Measurements from ENCODE around the gene LRRC23.
"Not testable (repeated sequence)": the region's sequence is repeated elsewhere in the genome, so short reads cannot be mapped to it uniquely, and the experiment has no call there.

LRRC23 gene

DNA sequence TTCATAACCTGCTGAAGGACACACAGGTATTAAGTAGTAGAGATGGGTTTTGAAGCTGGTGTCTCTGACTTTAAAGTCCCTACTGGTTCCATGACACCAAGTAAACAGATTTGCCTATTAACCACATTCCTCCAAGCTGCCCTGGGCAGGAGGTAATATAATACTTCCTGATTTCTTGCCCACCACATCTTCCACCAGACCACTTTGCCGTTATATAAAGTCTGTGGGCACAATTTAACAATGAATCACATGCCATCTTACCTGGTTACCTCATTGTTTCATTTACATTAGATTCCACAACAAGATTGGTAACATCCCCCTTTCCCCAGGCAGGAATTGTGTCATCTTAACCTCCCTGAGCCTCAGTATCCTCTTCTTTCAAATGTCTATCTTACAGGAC lies 900 bp upstream of the LRRC23 start:
- DNase-seq = no peak

DNA sequence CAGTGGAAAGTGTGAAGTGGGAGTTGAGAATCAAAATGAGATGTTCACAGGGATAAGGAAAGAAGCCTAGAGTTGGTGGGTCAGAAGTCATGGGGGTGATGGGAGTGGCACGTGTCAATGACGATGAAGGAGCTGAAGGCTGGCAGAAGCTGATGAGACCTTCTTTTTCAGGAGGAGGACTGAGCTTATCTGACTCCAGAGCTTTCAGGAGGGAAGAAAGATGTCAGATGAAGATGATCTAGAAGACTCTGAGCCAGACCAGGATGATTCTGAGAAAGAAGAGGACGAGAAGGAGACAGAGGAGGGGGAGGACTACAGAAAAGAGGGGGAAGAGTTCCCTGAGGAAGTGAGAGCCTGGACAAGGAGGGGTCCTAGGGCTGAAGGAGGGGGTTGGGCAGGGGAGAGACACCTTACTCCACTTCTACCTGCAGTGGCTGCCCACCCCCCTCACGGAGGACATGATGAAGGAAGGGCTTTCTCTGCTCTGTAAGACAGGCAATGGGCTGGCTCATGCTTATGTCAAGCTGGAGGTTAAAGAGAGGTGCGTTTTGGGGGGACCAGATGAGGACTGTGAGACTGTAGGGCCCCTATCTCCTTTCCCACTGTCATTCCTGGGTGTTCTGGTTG lies 905 bp downstream of the LRRC23 start:
- no peak for DNase-seq

- not testable (repeated sequence) for DNase-seq
Measured at GRCh38 chr12:6908141-6908540, 3.5 kb downstream of the LRRC23 start.

- DNase-seq = no peak
Measured at GRCh38 chr12:6909421-6910145, 5.0 kb downstream of the LRRC23 start.

GRCh38 chr12:6912164-6912935 lies 7.7 kb downstream of the LRRC23 start:
- no peak for DNase-seq

DNA sequence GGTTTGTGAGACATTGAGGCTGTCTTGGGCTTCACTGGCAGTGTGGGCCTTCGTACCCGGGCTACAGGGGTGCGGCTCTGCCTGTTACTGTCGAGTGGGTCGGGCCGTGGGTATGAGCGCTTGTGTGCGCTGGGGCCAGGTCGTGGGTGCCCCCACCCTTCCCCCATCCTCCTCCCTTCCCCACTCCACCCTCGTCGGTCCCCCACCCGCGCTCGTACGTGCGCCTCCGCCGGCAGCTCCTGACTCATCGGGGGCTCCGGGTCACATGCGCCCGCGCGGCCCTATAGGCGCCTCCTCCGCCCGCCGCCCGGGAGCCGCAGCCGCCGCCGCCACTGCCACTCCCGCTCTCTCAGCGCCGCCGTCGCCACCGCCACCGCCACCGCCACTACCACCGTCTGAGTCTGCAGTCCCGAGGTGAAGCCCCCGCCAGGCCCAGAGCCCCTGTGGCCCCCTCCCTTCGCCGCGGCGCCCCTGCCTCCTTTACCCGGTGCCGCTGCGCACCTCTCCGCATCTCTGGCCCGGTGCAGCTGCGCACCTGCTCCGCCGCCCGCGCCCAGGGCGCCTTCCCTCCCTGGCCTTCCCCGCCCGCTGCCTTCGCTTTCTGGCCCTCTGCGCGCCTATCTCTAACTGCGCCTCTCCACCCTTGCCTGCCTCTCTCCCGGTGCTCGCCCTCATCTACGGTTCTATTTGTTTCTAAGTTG lies 9.8 kb downstream of the LRRC23 start, which contains the start of gene ENO2:
TSS of gene ENO2 (plus strand) at position 335 of the 701 bp plus-strand sequence. CDS start 1,253 bp downstream, outside the sequence.
- DNase-seq = peak; percentile 6

DNA sequence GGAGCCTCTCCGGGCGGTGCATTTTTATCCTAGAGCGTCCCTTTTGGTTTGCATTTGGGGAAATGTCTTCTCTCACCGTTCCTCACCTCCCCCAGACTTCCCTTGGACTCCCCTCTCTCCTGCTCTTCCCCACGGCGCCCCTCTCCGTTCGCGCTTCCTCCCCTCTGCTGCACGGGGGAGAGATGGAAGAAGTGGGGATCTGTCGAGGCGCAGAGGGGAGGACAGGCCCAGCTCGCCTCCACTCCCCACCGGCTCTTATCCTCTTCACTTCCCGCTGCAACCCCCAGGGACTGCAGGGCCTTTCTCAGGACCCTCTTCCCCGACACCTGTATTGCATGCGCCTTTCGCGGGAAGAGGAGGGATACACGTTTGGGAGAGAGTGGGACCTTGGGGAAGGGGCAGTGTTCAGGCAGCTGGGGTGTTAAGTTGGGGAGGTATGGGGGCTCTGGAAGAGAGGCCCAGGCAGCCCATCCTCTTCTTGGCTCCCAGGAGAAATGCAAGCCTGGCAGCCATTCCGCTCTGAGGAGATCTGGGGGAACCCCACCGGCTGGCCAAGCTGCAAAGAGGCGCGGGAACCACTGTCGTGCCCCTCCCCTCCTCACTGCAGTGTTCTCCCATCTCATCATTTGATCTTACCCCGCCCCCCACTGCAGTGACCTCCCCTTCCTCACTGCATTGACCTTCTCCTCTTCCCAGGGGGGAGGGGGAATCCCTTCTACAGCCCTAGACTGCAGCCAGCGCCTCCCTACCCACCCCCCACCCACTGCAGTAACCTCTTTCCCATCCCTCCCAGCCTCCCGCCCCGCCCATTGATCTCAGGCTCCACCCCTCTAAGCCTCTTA lies 10.5 kb downstream of the LRRC23 start:
- DNase-seq = peak; percentile 14

- DNase-seq = no peak
Measured at GRCh38 chr12:6915789-6916285, 11.2 kb downstream of the LRRC23 start.

GRCh38 chr12:6916426-6917200 lies 12.0 kb downstream of the LRRC23 start:
- DNase-seq = no peak

GRCh38 chr12:6917491-6918231 lies 13.0 kb downstream of the LRRC23 start:
- DNase-seq = no peak

GRCh38 chr12:6919588-6919987 lies 15.0 kb downstream of the LRRC23 start:
- no peak for DNase-seq

- DNase-seq = no peak
Measured at GRCh38 chr12:6921539-6921938, 16.9 kb downstream of the LRRC23 start.

GRCh38 chr12:6921996-6922946 lies 17.6 kb downstream of the LRRC23 start:
- no peak for DNase-seq

DNA sequence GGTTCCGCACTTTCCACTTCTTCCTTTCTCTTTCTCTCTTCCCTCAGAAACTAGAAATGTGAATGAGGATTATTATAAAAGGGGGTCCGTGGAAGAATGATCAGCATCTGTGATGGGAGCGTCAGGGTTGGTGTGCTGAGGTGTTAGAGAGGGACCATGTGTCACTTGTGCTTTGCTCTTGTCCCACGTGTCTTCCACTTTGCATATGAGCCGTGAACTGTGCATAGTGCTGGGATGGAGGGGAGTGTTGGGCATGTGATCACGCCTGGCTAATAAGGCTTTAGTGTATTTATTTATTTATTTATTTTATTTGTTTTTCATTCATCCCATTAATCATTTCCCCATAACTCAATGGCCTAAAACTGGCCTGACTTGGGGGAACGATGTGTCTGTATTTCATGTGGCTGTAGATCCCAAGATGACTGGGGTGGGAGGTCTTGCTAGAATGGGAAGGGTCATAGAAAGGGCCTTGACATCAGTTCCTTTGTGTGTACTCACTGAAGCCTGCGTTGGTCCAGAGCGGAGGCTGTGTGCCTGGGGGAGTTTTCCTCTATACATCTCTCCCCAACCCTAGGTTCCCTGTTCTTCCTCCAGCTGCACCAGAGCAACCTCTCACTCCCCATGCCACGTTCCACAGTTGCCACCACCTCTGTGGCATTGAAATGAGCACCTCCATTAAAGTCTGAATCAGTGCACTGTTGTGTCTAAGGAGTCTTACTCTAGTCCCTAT lies 18.5 kb downstream of the LRRC23 start:
- DNase-seq = no peak

GRCh38 chr12:6923851-6924250 lies 19.2 kb downstream of the LRRC23 start:
- DNase-seq = no peak

DNA sequence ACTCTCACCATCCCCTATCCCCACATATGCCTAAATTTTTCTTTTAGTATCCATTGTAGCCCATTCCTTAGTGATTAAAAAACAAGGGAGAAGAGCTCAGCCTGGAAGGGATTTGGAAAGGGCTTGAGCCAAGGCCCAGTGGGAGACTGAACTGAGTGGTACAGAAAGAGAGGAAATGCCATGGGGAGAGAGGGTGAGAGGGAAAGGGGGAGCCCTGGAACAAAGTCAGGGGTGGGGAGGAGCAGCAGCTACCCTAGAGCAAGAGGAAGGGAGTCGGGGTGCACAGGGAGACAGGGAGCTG lies 20.6 kb downstream of the LRRC23 start:
- no peak for DNase-seq

DNA sequence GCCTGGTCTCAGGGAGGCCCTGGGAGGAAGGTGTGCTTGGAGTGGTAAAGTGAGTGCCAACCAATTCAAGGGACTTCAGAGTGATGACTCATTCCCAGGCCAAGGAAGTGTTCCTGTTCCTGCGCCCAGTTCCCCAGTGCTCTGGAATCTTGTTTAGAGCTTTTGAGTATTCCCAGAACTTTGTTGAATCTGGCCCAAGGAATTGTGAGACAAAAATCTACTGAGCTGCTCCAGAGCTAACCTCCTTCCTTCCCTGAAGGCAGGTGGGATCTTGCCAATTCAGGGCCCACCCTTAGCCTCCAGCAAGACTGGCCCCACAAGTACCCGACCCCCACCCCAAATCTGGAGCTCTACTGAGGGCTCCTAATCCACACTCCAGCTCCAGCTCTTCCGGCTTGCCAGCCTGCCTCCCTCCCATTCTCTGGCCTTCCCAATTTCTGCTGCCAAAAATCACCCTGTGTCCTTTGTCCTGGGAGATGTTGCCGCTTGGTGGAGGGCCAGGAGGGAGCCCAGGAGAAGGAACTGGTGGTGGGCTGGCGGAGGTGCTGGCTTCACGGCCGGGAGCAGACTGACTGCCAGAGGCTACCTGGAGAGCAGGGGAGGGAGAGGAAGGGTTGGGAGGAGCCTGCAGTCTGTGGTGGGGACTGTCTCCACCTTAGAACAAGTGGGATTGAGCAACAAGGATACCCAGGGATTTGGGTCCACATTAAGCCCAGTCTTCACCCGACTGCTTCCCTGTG lies 21.1 kb downstream of the LRRC23 start:
- no peak for DNase-seq

Data from NCI-H748 treated with DMSO at 0.1 percent for 48 hours (cell line).